HepG2 (cell line): ENCODE measurements around the gene SLC12A3. TPM values are rescaled to one million over a fixed set of nuclear protein-coding genes. Genes with fewer than 3 reads are reported as not detected.

Experiments used
- polyA plus RNA-seq, 8 experiments: library from polyadenylated mRNA; depleted of rRNA in 3 of 8; stranded (reverse) in 7 of 8; unstranded in 1 of 8; fragments of >200 nt; fragmentation: Illumina TruSeq in 4 of 8; extraction: Trizol in 4 of 8; gene quantifications; 2 replicates each; pipeline versions ENCODE4 v1.2.1 to v1.2.3, GENCODE V29; 2011 to 2016; ENCODE audit warnings: low read depth in 4 of 8, missing spikeins in 1 of 8, mixed read lengths in 1 of 8; ENCODE audit not compliant: insufficient read depth in 1 of 8
- total RNA-seq, 5 experiments: library from RNA; depleted of rRNA; stranded (reverse); fragments of >200 nt; fragmentation: Illumina TruSeq; extraction: Trizol; gene quantifications; 2 replicates each; pipeline ENCODE4 v1.2.3, GENCODE V29; 2016; ENCODE audit warnings: low read depth in 1 of 5
- TF ChIP-seq, protein P1 (sequence below): sonication (generic); formaldehyde crosslinking; IDR thresholded peaks from 2 replicates; pipeline ENCODE4 v1.5.0; 2020; ENCODE audit warnings: mild to moderate bottlenecking, missing genetic modification reagents, borderline replicate concordance
- TF ChIP-seq, protein P2 (sequence below): sonication (generic); formaldehyde crosslinking; IDR thresholded peaks from 2 replicates; pipeline ENCODE4 v1.9.0; 2022; ENCODE audit warnings: low read depth, missing genetic modification reagents

The SLC12A3 gene
- total and polyA plus RNA-seq, 2 of the 13 experiments (the other 11 are each of a cell fraction or from before 2014, with no cell fraction given) = 6.2 TPM; not detected in 1

- TF ChIP-seq, protein P1, sequence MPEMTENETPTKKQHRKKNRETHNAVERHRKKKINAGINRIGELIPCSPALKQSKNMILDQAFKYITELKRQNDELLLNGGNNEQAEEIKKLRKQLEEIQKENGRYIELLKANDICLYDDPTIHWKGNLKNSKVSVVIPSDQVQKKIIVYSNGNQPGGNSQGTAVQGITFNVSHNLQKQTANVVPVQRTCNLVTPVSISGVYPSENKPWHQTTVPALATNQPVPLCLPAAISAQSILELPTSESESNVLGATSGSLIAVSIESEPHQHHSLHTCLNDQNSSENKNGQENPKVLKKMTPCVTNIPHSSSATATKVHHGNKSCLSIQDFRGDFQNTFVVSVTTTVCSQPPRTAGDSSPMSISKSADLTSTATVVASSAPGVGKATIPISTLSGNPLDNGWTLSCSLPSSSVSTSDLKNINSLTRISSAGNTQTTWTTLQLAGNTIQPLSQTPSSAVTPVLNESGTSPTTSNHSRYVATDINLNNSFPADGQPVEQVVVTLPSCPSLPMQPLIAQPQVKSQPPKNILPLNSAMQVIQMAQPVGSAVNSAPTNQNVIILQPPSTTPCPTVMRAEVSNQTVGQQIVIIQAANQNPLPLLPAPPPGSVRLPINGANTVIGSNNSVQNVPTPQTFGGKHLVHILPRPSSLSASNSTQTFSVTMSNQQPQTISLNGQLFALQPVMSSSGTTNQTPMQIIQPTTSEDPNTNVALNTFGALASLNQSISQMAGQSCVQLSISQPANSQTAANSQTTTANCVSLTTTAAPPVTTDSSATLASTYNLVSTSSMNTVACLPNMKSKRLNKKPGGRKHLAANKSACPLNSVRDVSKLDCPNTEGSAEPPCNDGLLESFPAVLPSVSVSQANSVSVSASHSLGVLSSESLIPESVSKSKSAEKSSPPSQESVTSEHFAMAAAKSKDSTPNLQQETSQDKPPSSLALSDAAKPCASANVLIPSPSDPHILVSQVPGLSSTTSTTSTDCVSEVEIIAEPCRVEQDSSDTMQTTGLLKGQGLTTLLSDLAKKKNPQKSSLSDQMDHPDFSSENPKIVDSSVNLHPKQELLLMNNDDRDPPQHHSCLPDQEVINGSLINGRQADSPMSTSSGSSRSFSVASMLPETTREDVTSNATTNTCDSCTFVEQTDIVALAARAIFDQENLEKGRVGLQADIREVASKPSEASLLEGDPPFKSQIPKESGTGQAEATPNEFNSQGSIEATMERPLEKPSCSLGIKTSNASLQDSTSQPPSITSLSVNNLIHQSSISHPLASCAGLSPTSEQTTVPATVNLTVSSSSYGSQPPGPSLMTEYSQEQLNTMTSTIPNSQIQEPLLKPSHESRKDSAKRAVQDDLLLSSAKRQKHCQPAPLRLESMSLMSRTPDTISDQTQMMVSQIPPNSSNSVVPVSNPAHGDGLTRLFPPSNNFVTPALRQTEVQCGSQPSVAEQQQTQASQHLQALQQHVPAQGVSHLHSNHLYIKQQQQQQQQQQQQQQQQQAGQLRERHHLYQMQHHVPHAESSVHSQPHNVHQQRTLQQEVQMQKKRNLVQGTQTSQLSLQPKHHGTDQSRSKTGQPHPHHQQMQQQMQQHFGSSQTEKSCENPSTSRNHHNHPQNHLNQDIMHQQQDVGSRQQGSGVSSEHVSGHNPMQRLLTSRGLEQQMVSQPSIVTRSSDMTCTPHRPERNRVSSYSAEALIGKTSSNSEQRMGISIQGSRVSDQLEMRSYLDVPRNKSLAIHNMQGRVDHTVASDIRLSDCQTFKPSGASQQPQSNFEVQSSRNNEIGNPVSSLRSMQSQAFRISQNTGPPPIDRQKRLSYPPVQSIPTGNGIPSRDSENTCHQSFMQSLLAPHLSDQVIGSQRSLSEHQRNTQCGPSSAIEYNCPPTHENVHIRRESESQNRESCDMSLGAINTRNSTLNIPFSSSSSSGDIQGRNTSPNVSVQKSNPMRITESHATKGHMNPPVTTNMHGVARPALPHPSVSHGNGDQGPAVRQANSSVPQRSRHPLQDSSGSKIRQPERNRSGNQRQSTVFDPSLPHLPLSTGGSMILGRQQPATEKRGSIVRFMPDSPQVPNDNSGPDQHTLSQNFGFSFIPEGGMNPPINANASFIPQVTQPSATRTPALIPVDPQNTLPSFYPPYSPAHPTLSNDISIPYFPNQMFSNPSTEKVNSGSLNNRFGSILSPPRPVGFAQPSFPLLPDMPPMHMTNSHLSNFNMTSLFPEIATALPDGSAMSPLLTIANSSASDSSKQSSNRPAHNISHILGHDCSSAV = no peak
- TF ChIP-seq, protein P2, sequence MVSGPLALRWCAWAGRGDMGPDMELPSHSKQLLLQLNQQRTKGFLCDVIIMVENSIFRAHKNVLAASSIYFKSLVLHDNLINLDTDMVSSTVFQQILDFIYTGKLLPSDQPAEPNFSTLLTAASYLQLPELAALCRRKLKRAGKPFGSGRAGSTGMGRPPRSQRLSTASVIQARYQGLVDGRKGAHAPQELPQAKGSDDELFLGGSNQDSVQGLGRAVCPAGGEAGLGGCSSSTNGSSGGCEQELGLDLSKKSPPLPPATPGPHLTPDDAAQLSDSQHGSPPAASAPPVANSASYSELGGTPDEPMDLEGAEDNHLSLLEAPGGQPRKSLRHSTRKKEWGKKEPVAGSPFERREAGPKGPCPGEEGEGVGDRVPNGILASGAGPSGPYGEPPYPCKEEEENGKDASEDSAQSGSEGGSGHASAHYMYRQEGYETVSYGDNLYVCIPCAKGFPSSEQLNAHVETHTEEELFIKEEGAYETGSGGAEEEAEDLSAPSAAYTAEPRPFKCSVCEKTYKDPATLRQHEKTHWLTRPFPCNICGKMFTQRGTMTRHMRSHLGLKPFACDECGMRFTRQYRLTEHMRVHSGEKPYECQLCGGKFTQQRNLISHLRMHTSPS (CRISPR knock-in tag) = peak; percentile 78
These were observed 54.2 kb downstream of the SLC12A3 start (continued) for GRCh38 chr16:56919099-56919800.
